Fibroblast of skin of abdomen (primary cell): Measurements from ENCODE around the gene ZBTB18.
"Not testable (repeated sequence)": the region's sequence is repeated elsewhere in the genome, so short reads cannot be mapped to it uniquely, and the experiment has no call there.

Source experiments
- DNase-seq: peaks from one replicate; pipeline ENCODE4 v3.0.0-alpha.2; 2013

Gene ZBTB18

GRCh38 chr1:244041466-244042120, 9.5 kb upstream of the ZBTB18 start:
- DNase-seq, result peak; percentile 31

GRCh38 chr1:244042293-244042692, 8.8 kb upstream of the ZBTB18 start:
- no peak for DNase-seq

GRCh38 chr1:244044423-244044822, 6.7 kb upstream of the ZBTB18 start:
- DNase-seq, result no peak

GRCh38 chr1:244046254-244046653, 4.8 kb upstream of the ZBTB18 start:
- DNase-seq, result not testable (repeated sequence)

- no peak for DNase-seq
Measured at GRCh38 chr1:244046907-244047611, 4.0 kb upstream of the ZBTB18 start.

GRCh38 chr1:244047621-244048255, 3.3 kb upstream of the ZBTB18 start:
- no peak for DNase-seq

GRCh38 chr1:244048256-244049161, 2.6 kb upstream of the ZBTB18 start:
- peak; percentile 100 for DNase-seq

- peak; percentile 41 for DNase-seq
Measured at GRCh38 chr1:244049162-244050013, 1.7 kb upstream of the ZBTB18 start.

- DNase-seq, result no peak
Measured at GRCh38 chr1:244050014-244050834, 859 bp upstream of the ZBTB18 start.

GRCh38 chr1:244052016-244052727, 1.1 kb downstream of the ZBTB18 start:
- no peak for DNase-seq

GRCh38 chr1:244052728-244053312, 1.7 kb downstream of the ZBTB18 start:
- no peak for DNase-seq

- DNase-seq, result no peak
Measured at GRCh38 chr1:244053831-244054230, 2.7 kb downstream of the ZBTB18 start.

GRCh38 chr1:244054247-244054923, 3.3 kb downstream of the ZBTB18 start:
- no peak for DNase-seq

GRCh38 chr1:244054924-244055263, 3.8 kb downstream of the ZBTB18 start:
- no peak for DNase-seq

GRCh38 chr1:244056577-244056976, 5.5 kb downstream of the ZBTB18 start:
- no peak for DNase-seq

- no peak for DNase-seq
Measured at GRCh38 chr1:244057474-244058385, 6.6 kb downstream of the ZBTB18 start.

- no peak for DNase-seq
Measured at GRCh38 chr1:244060117-244060516, 9.0 kb downstream of the ZBTB18 start.

- no peak for DNase-seq
Measured at GRCh38 chr1:244060686-244061085, 9.6 kb downstream of the ZBTB18 start.
